CD14-positive monocyte (primary cell): ENCODE measurements around the gene ZRANB1. TPM values are rescaled to one million over a fixed set of nuclear protein-coding genes. Genes with fewer than 3 reads are reported as not detected.
A peak's percentile ranks its signal among the peaks of the same experiment; 100 is the strongest.

Experiments used
- DNase-seq, 3 donors: peaks; one replicate each; pipeline ENCODE4 v3.0.0-alpha.2; 2011 to 2022
- H2AFZ ChIP-seq: 2 replicates; pipeline ENCODE4 v1.6.0; 2012; ENCODE audit warnings: mild to moderate bottlenecking, low read depth, low read length, inconsistent platforms; ENCODE audit not compliant: insufficient read depth, poor library complexity, severe bottlenecking
- H3K27ac ChIP-seq, 2 donors: 1 replicate in 1 of 2; 2 replicates in 1 of 2; pipeline ENCODE4 v1.5.1; 2012 to 2013; ENCODE audit warnings: low read length in 2 of 2, control low read depth in 1 of 2, inconsistent platforms in 1 of 2, low read depth in 1 of 2, mild to moderate bottlenecking in 1 of 2
- H3K27me3 ChIP-seq, 2 donors: one replicate each; pipeline versions ENCODE4 v1.6.0 to v1.6.1; 2011 to 2013; ENCODE audit warnings: low read length in 2 of 2; ENCODE audit not compliant: control insufficient read depth in 2 of 2, insufficient read depth in 2 of 2
- H3K36me3 ChIP-seq, 2 donors: replicated peaks in 1 of 2; 1 replicate in 1 of 2; 2 replicates in 1 of 2; pipeline versions ENCODE4 v1.5.1 to v1.6.1; 2012 to 2013; ENCODE audit warnings: low read length in 2 of 2, control low read depth in 1 of 2, inconsistent platforms in 1 of 2, mild to moderate bottlenecking in 1 of 2; ENCODE audit not compliant: insufficient read depth in 2 of 2, control insufficient read depth in 1 of 2
- H3K4me1 ChIP-seq, 2 donors: 1 replicate in 1 of 2; 2 replicates in 1 of 2; pipeline versions ENCODE4 v1.5.1 to v1.6.1; 2012 to 2013; ENCODE audit warnings: low read length in 2 of 2, control low read depth in 1 of 2, inconsistent platforms in 1 of 2, mild to moderate bottlenecking in 1 of 2, moderate library complexity in 1 of 2; ENCODE audit not compliant: insufficient read depth in 2 of 2, control insufficient read depth in 1 of 2
- H3K4me2 ChIP-seq: replicated peaks from 2 replicates; pipeline ENCODE3; 2012; ENCODE audit warnings: low read length, moderate library complexity, mild to moderate bottlenecking; ENCODE audit not compliant: poor library complexity, severe bottlenecking; ENCODE audit errors: extremely low read depth
- H3K4me3 ChIP-seq, 3 experiments: fragments of 200-600 bp in 1 of 3; sonication (generic) in 1 of 3; replicated peaks in 1 of 3; 1 replicate in 2 of 3; 2 replicates in 1 of 3; pipeline ENCODE4 v1.5.1; 2011 to 2013; ENCODE audit warnings: low read length in 3 of 3, mild to moderate bottlenecking in 3 of 3, control low read depth in 2 of 3, low read depth in 2 of 3, inconsistent platforms in 1 of 3, moderate library complexity in 1 of 3
- H3K79me2 ChIP-seq: 2 replicates; pipeline ENCODE4 v1.6.0; 2012; ENCODE audit warnings: mild to moderate bottlenecking, control low read depth, inconsistent platforms, low read length, moderate library complexity; ENCODE audit not compliant: insufficient read depth
- H3K9ac ChIP-seq: 2 replicates; pipeline ENCODE4 v1.6.0; 2017; ENCODE audit warnings: low read length, mild to moderate bottlenecking; ENCODE audit not compliant: insufficient read depth, poor library complexity, severe bottlenecking
- H3K9me3 ChIP-seq, 2 donors: replicated peaks in 1 of 2; 1 replicate in 1 of 2; 2 replicates in 1 of 2; pipeline versions ENCODE4 v1.5.1 to v1.6.1; 2012 to 2013; ENCODE audit warnings: low read length in 2 of 2, control low read depth in 1 of 2; ENCODE audit not compliant: control insufficient read depth in 1 of 2, insufficient read depth in 1 of 2
- H4K20me1 ChIP-seq: 2 replicates; pipeline ENCODE4 v1.6.0; 2012; ENCODE audit warnings: mild to moderate bottlenecking, low read length, control low read depth, moderate library complexity; ENCODE audit not compliant: insufficient read depth
- H3K27ac Mint-ChIP-seq, 7 donors: one replicate each; pipeline ENCODE4 v1.8.0; 2020; ENCODE audit warnings: mild to moderate bottlenecking in 7 of 7, mixed read lengths in 7 of 7, moderate library complexity in 6 of 7, inconsistent platforms in 2 of 7
- H3K27me3 Mint-ChIP-seq, 3 donors: one replicate each; pipeline ENCODE4 v1.8.0; 2021 to 2022; ENCODE audit warnings: low read depth in 3 of 3, mild to moderate bottlenecking in 3 of 3, mixed read lengths in 3 of 3, moderate library complexity in 3 of 3, inconsistent platforms in 1 of 3
- H3K36me3 Mint-ChIP-seq, 2 donors: one replicate each; pipeline ENCODE4 v1.8.0; 2020; ENCODE audit warnings: mixed read lengths in 2 of 2, inconsistent platforms in 1 of 2, mild to moderate bottlenecking in 1 of 2
- H3K4me1 Mint-ChIP-seq: one replicate; pipeline ENCODE4 v1.8.0; 2020; ENCODE audit warnings: mild to moderate bottlenecking, mixed read lengths
- H3K4me3 Mint-ChIP-seq, 2 donors: one replicate each; pipeline ENCODE4 v1.8.0; 2020; ENCODE audit warnings: mild to moderate bottlenecking in 2 of 2, mixed read lengths in 2 of 2, moderate library complexity in 1 of 2
- H3K9me3 Mint-ChIP-seq, 7 donors: one replicate each; pipeline ENCODE4 v1.8.0; 2020 to 2022; ENCODE audit warnings: mixed read lengths in 7 of 7, mild to moderate bottlenecking in 6 of 7, moderate library complexity in 6 of 7, inconsistent platforms in 2 of 7
- WGBS: methylation state at CpG from one replicate; pipeline ENCODE4 v1.1.5; 2013; ENCODE audit warnings: missing lambda C conversion rate; ENCODE audit not compliant: insufficient coverage; 5-methylcytosine and 5-hydroxymethylcytosine counted together
- intact Hi-C, 2 donors: fragments of 100-400 bp; cut with micrococcal nuclease; formaldehyde crosslinking; loops; one replicate each; pipeline versions ENCODE4 v1.15.0 to v1.15.1; 2023
- polyA plus RNA-seq, 3 donors: library from polyadenylated mRNA; depleted of rRNA in 1 of 3; unstranded in 2 of 3; stranded (reverse) in 1 of 3; fragments of 300-500 nt in 2 of 3; fragments of >200 nt in 1 of 3; fragmentation: Illumina TruSeq in 2 of 3; gene quantifications; 1 replicate in 2 of 3; 2 replicates in 1 of 3; pipeline ENCODE4 v1.2.3, GENCODE V29; 2012 to 2021
- TF ChIP-seq, protein P1 (sequence below): fragments of 200-600 bp; IDR thresholded peaks from one replicate; pipeline ENCODE4 v1.8.0; 2022; ENCODE audit warnings: antibody characterized with exemption, mild to moderate bottlenecking

The ZRANB1 gene
- polyA plus RNA-seq, 3 donors = 2.7 to 5.6 (median 3.1) TPM

- H3K27me3 Mint-ChIP-seq = no peaks in the 10 kb centered on the region
- Histone ChIP-seq H3K4me3 (no peak overlapping the region), H3K4me1 (no peaks in the 10 kb centered on the region), H3K36me3 (peaks cover 96 to 99% of the 10 kb centered on the region in 2 donors), H3K27me3 (no peaks in the 10 kb centered on the region), H3K79me2 (peaks cover 1% of the 10 kb centered on the region), H3K9me3 (no peaks in the 10 kb centered on the region), H3K27ac (no peak overlapping the region), H2AFZ (no peak overlapping the region), H3K4me2 (no peak overlapping the region), H3K9ac (no peak overlapping the region), H4K20me1 (peaks cover 96% of the 10 kb centered on the region)
- TF ChIP-seq, protein P1, sequence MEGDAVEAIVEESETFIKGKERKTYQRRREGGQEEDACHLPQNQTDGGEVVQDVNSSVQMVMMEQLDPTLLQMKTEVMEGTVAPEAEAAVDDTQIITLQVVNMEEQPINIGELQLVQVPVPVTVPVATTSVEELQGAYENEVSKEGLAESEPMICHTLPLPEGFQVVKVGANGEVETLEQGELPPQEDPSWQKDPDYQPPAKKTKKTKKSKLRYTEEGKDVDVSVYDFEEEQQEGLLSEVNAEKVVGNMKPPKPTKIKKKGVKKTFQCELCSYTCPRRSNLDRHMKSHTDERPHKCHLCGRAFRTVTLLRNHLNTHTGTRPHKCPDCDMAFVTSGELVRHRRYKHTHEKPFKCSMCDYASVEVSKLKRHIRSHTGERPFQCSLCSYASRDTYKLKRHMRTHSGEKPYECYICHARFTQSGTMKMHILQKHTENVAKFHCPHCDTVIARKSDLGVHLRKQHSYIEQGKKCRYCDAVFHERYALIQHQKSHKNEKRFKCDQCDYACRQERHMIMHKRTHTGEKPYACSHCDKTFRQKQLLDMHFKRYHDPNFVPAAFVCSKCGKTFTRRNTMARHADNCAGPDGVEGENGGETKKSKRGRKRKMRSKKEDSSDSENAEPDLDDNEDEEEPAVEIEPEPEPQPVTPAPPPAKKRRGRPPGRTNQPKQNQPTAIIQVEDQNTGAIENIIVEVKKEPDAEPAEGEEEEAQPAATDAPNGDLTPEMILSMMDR = no peak
- 97% methylated on average over 12 of the region's 16 CpGs for WGBS
- intact Hi-C loops = no loop called here
- H3K4me1 Mint-ChIP-seq = no peaks in the 10 kb centered on the region
- no peaks in the 10 kb centered on the region for H3K9me3 Mint-ChIP-seq
- peaks cover 73 to 97% of the 10 kb centered on the region in 2 donors for H3K36me3 Mint-ChIP-seq
- no peak overlapping the region for H3K4me3 Mint-ChIP-seq
- peak overlapping the region in 2 of 7 donors; percentile 6 to 22 for H3K27ac Mint-ChIP-seq
- DNase-seq = no peak
Observed at GRCh38 chr10:124998624-124999291, 56.8 kb downstream of the ZRANB1 start.

DNA sequence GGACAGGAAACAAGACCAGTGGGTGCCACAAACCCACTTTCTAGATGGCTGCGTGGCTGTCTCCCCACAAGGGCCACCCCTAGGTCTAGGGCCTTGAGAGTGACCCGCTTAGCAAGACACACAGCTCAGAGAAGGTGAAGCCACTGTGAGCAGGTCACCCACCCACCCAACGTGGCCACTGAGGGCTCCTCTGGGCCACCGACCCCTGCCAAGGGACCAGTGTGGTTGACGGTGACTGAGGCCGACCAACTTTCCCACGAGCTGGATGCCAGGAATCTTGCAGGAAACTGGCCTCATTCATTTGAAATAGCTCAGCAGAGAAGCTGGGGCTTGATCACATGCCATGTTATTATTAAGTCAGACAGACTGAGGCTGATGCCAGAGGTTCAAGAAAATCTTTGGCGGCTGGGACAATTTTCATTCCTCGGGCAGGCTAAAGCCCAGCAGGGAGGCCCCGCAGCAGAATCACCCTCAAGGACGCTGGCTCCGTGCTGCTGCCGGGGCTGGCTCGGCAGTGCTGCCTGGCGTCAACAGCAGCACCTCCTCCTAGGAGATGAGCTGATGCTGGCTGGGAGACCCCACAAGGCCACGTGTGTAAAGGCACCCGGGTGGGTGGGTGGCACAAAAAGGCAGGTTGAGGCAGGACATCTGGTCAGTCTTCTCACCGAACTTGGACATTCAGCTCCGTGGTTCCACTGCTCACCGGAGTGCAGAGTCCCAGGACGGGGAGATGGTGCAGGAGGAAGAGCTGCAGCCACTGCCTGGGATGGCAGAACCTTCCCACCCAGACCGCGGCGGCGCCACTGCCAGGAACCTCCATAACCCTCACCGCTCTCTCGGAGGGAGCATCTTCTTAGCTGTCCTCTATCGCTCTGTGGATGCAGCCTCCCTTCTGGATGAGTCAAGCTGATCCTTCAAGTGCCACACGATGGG lies 57.8 kb downstream of the ZRANB1 start:
- no peaks in the 10 kb centered on the region for H3K4me1 Mint-ChIP-seq
- no peaks in the 10 kb centered on the region for H3K9me3 ChIP-seq
- intact Hi-C loops = no loop called here
- no peak overlapping the region for H3K4me3 ChIP-seq
- H3K27me3 ChIP-seq = no peaks in the 10 kb centered on the region
- peaks cover 97% of the 10 kb centered on the region for H4K20me1 ChIP-seq
- H3K27me3 Mint-ChIP-seq = no peaks in the 10 kb centered on the region
- DNase-seq = no peak
- H3K4me1 ChIP-seq = no peaks in the 10 kb centered on the region
- H3K36me3 Mint-ChIP-seq = peaks cover 64 to 94% of the 10 kb centered on the region in 2 donors
- no peak overlapping the region for H3K9ac ChIP-seq
- H3K27ac Mint-ChIP-seq = peak overlapping the region in 3 of 7 donors; percentile 3 to 63 (median 57)
- H3K9me3 Mint-ChIP-seq = no peaks in the 10 kb centered on the region
- no peak overlapping the region for H2AFZ ChIP-seq
- no peak overlapping the region for H3K27ac ChIP-seq
- no peak overlapping the region for H3K4me3 Mint-ChIP-seq
- H3K4me2 ChIP-seq = no peak overlapping the region
- 96% methylated on average over 24 of the region's 29 CpGs for WGBS
- peaks cover 11% of the 10 kb centered on the region for H3K79me2 ChIP-seq
- H3K36me3 ChIP-seq = peaks cover 95 to 99% of the 10 kb centered on the region in 2 donors
- TF ChIP-seq, protein P1 = no peak
